HG03025 (cell line): ENCODE measurements around the gene AAR2.

Experiments
- ATAC-seq: cut with Tn5 transposase; IDR thresholded peaks from one replicate; pipeline ENCODE4 v1.9.1; 2021; ENCODE audit warnings: mild to moderate bottlenecking, moderate library complexity; ENCODE audit not compliant: unreplicated experiment, low FRiP score

The AAR2 gene

GRCh38 chr20:36217226-36217625, 19.1 kb upstream of the AAR2 start:
- ATAC-seq: no peak

- no peak for ATAC-seq
Measured at GRCh38 chr20:36218380-36219064, 17.8 kb upstream of the AAR2 start.

GRCh38 chr20:36219671-36220220, 16.5 kb upstream of the AAR2 start:
- no peak for ATAC-seq

- ATAC-seq: no peak
Measured at GRCh38 chr20:36225666-36226065, 10.6 kb upstream of the AAR2 start.

GRCh38 chr20:36228770-36229169, 7.5 kb upstream of the AAR2 start:
- ATAC-seq: no peak

GRCh38 chr20:36230019-36230418, 6.3 kb upstream of the AAR2 start:
- no peak for ATAC-seq

- no peak for ATAC-seq
Measured at GRCh38 chr20:36231331-36231730, 4.9 kb upstream of the AAR2 start.

GRCh38 chr20:36234771-36235320, 1.4 kb upstream of the AAR2 start:
- ATAC-seq: no peak

- ATAC-seq: no peak
Measured at GRCh38 chr20:36236786-36237121, 476 bp downstream of the AAR2 start.

- no peak for ATAC-seq
Measured at GRCh38 chr20:36237477-36237876, 1.2 kb downstream of the AAR2 start.

- no peak for ATAC-seq
Measured at GRCh38 chr20:36238153-36238552, 1.9 kb downstream of the AAR2 start.

- no peak for ATAC-seq
Measured at GRCh38 chr20:36238760-36239159, 2.5 kb downstream of the AAR2 start.

DNA sequence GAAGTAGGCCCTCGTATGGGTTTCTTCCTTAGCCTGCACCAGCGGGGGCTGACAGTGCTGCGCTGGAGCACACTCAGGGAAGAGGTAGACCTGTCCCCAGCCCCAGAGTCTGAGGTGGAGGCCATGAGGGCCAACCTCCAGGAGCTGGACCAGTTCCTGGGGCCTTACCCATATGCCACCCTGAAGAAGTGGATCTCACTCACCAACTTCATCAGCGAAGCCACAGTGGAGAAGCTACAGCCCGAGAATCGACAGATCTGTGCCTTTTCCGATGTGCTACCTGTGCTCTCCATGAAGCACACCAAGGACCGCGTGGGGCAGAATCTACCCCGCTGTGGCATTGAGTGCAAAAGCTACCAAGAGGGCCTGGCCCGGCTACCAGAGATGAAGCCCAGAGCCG, 3.8 kb downstream of the AAR2 start:
- ATAC-seq: no peak

DNA sequence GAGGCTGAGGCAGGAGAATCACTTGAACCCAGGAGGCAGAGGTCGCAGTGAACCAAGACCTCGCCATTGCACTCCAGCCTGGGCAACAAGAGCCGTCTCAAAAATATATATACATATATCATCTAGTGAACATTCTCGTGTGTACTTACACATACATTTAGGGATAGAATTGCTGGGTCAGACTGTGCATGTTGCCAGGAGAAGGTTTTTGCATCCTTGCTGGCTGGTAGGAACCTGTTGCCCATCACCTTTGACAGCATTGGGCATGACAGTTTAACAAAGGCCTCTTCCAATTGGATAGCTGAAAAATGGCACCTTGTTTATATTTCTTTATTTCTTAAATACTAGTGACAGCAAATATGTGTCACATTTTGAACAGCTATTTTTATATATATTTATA, 5.4 kb downstream of the AAR2 start:
- no peak for ATAC-seq

GRCh38 chr20:36243726-36244125, 7.4 kb downstream of the AAR2 start:
- ATAC-seq: no peak

DNA sequence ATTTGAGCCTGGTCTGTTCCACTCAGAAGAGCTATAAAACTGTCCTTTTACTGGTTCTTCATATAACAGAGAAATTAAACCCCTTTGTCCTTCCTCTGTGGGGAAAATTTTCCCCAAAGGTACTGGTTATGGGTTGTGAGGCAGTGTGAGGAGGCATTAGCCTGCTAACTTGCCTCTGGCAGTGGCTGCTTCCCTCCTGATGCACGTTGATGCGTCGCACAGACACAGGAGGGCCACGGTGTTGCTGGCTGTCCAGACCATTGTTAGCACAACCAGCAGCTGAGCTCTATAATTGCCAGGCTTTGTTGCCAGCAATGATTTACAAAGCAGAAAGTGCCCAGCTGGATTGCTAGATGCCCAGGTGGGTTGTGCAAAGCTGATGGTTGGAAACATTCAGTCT, 10.1 kb downstream of the AAR2 start:
- no peak for ATAC-seq

GRCh38 chr20:36248836-36249235, 12.6 kb downstream of the AAR2 start:
- no peak for ATAC-seq

- ATAC-seq: no peak
Measured at GRCh38 chr20:36249450-36249849, 13.2 kb downstream of the AAR2 start.

DNA sequence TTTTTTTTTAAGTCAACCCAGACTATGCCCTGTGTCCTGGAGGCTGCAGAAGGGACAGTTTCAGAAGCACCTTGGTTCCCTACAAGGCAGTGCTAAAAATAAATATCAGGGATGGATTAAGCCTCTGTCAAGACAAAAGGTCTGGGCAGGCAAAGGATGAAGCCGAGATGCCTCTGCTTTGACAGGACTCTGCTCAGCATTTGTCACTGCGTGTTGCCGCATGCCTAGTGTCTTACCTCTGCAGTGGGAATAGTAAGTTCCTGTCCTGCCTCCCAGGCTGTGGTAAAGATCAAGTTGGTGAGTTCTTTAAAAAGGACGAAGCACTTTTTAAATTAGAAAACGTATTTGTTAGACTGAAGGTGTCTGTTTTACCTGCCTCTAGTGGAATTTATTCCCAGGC, 15.1 kb downstream of the AAR2 start:
- no peak for ATAC-seq

- ATAC-seq: no peak
Measured at GRCh38 chr20:36252511-36252910, 16.2 kb downstream of the AAR2 start.

- ATAC-seq: no peak
Measured at GRCh38 chr20:36253036-36253435, 16.8 kb downstream of the AAR2 start.

GRCh38 chr20:36254076-36254475, 17.8 kb downstream of the AAR2 start:
- ATAC-seq: no peak
